GM10266 (cell line): ENCODE results near the gene KIAA1755.

Experiments used
- DNase-seq: peaks from one replicate; pipeline ENCODE4 v3.0.0; 2012; ENCODE audit errors: extremely low spot score
- TF ChIP-seq, protein P1 (sequence below): IDR thresholded peaks from 2 replicates; pipeline ENCODE4 v1.5.1; 2012; ENCODE audit warnings: mild to moderate bottlenecking, low read depth; ENCODE audit not compliant: control insufficient read depth, insufficient read depth; ENCODE audit errors: missing control alignments

The KIAA1755 gene

DNA sequence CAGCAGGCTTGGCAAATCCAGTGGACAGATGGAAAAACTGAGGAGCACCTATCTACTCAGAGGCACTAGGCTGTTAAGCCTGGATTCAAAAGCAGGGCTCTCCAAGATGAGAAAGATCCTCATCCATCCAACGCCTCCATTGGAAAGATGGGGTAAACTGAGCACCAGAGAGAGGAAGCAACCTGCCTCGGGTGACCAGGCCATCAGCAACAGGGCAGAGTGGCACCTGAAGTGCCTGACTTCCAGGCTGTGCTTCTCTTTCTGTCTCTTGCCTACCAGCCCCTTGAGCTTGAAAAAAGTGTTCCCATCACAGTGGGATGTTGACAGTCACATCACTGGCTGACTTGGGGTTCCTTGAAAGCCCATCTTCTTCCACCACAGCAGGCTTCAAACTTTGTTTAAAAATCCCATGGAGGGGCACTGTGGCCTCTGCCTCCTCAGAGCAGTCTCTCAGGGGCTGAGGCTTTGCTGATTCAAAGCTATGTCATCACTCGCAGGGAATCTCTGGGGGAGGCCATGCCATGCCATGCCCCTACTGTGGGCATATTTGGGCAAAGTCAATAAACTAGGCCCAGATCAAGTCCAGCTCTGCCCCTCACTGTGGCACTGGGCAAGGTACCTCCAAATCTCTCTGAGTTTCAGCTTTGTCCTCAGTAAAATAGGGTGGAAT, 50.7 kb downstream of the KIAA1755 start:
- DNase-seq: no peak
- TF ChIP-seq, protein P1, sequence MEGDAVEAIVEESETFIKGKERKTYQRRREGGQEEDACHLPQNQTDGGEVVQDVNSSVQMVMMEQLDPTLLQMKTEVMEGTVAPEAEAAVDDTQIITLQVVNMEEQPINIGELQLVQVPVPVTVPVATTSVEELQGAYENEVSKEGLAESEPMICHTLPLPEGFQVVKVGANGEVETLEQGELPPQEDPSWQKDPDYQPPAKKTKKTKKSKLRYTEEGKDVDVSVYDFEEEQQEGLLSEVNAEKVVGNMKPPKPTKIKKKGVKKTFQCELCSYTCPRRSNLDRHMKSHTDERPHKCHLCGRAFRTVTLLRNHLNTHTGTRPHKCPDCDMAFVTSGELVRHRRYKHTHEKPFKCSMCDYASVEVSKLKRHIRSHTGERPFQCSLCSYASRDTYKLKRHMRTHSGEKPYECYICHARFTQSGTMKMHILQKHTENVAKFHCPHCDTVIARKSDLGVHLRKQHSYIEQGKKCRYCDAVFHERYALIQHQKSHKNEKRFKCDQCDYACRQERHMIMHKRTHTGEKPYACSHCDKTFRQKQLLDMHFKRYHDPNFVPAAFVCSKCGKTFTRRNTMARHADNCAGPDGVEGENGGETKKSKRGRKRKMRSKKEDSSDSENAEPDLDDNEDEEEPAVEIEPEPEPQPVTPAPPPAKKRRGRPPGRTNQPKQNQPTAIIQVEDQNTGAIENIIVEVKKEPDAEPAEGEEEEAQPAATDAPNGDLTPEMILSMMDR: no peak

DNA sequence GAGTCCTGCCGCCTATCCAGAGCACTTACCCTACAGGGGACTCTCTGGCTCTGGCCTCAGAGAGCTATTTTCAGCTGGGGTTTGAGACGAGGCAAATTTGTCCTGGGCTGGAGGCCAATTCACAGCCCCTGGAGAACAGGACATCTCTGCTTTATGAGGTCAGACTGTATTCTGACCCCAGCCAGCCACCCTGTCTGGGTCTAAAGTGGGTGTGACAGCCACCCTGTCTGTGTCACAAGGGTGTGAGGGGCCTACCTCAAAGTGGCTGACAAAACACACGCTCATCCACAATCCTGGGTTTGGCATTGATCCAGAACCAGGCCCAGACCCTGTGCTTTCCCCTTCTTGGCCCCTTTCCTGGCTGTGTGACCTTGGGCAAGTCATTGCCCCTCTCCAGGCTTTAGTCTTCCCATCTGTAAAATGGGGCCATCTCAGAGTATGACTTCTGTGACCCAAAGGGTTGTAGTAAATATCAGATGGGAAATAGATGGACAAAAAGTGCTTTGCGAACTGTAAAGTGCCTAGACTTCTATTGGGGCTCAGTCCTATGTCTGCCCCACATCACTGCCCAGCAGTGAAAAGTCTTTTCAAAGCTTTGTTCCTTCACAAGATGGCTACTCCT, 51.4 kb downstream of the KIAA1755 start:
- TF ChIP-seq, protein P1: no peak
- no peak for DNase-seq

DNA sequence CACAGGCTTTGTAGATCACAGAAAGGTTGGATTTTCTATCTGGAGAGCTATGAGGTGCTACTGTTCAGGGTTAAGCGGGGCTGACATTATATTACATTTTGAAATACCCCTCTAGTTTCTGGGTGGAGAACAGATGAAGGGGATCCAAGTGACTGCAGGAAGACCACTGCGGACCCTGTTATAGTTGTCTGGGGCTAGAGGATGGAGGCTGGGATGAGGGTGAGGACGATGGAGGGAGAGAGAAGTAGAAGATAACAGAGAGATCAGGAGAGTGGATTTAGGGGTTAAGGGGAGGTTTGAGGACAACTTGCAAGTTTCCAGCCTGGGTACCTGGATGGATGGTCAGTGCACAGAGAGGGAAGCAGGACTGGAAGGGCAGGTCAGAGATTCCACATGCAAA, 52.0 kb downstream of the KIAA1755 start:
- no peak for DNase-seq
- TF ChIP-seq, protein P1: no peak

DNA sequence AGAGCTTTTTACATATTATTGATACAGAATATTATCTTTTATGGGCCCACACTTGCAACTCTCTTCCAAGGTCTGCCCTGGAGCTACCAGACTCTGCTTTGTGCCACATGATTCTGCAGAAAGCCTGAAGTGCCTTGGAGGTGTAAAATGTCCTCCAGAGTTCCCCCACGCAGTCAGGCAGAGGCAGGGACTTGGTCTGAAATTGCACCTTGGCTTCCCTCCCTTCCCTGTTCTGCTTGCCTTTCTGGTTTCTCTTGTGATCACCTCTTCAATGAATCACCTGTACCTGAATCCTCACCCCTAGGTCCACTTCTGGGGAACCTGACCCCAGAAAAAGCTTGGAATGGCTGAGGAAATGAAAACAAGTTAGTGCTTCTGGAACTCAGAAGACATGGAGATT, 52.4 kb downstream of the KIAA1755 start:
- DNase-seq: no peak
- TF ChIP-seq, protein P1: no peak

DNA sequence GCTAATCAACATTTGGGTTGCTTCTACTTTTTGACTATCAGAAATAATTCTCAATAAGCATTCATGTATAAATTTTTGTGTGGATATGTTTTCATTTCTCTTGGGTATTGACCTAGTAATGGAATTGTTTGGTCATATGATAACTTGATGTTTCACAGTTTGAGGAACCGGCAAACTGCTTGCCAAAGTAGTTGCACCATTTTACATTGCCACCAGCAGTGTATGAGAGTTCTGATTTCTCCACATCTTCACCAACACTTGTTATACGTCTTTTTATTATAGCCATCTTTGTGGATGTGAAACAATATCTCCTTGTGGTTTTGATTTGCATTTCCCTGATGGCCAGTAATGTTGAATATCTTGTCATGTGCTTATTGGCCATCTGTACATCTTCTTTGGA, 52.9 kb downstream of the KIAA1755 start:
- TF ChIP-seq, protein P1: no peak
- no peak for DNase-seq

DNA sequence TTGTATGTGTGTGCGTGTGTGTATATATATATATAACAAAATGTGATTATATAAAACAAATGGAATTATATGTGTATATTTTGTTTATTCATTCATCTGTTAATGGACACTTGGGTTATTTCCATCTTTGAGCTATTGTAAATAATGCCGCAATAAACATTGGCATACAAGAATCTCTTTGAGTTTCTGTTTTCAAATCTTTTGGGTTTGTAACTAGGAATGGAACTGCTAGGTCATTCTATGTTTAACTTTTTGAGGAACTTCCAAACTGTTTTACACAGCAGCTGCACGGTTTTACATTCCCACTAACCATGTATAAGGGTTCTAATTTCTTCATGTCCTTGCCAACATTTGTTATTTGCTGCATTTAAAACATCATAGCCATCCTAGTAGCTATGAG, 55.5 kb downstream of the KIAA1755 start:
- DNase-seq: no peak
- TF ChIP-seq, protein P1: no peak

DNA sequence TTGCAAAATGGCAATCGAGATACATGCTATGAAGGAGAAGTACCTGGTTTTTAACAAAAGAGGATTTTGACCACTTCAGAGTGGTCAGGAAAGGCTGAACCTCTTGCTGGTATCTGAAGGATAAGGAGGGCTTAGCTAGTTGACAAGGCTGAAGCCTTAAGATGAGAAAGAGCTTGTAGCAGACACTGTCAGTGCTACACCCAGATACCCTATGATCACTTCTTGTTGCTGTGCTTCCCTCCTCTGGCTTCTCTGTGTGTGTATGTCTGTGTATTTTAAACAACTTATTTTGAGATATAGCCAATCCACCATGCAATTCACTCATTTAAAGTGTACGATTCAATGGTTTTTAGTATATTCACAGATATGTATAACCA, 56.6 kb downstream of the KIAA1755 start:
- TF ChIP-seq, protein P1: no peak
- no peak for DNase-seq
